Osteoblast (primary cell): ENCODE measurements around the gene KRT82. TPM values are rescaled to one million over a fixed set of nuclear protein-coding genes. Genes with fewer than 3 reads are reported as not detected.

Source experiments
- DNase-seq: peaks from one replicate; pipeline ENCODE4 v3.0.0; 2011; ENCODE audit warnings: low spot score, mixed read lengths; ENCODE audit not compliant: insufficient read length; ENCODE audit errors: missing footprints
- H2AFZ ChIP-seq: 2 replicates; pipeline ENCODE4 v1.6.0; 2011; ENCODE audit warnings: mild to moderate bottlenecking, low read length
- H3K27ac ChIP-seq: 2 replicates; pipeline ENCODE4 v1.5.1; 2011; ENCODE audit warnings: mild to moderate bottlenecking, low read depth, low read length, moderate library complexity
- H3K27me3 ChIP-seq: 2 replicates; pipeline ENCODE4 v1.6.0; 2012; ENCODE audit warnings: mild to moderate bottlenecking, control low read depth, inconsistent platforms, low read length, moderate library complexity; ENCODE audit not compliant: insufficient read depth
- H3K36me3 ChIP-seq: 2 replicates; pipeline ENCODE4 v1.5.1; 2011; ENCODE audit warnings: mild to moderate bottlenecking, low read length, control low read depth, moderate library complexity; ENCODE audit not compliant: insufficient read depth
- H3K4me1 ChIP-seq: 2 replicates; pipeline ENCODE4 v1.5.1; 2011; ENCODE audit warnings: mild to moderate bottlenecking, low read length, control low read depth, moderate library complexity; ENCODE audit not compliant: insufficient read depth
- H3K4me2 ChIP-seq: 2 replicates; pipeline ENCODE4 v1.6.0; 2011; ENCODE audit warnings: mild to moderate bottlenecking, low read length; ENCODE audit not compliant: insufficient read depth
- H3K4me3 ChIP-seq: fragments of 200-600 bp; sonication (generic); 3 replicates; pipeline ENCODE4 v1.5.1; 2012; ENCODE audit warnings: mild to moderate bottlenecking, low read length, inconsistent platforms; ENCODE audit not compliant: insufficient read depth
- H3K79me2 ChIP-seq: 2 replicates; pipeline ENCODE4 v1.6.0; 2012; ENCODE audit warnings: mild to moderate bottlenecking, low read length, control low read depth, inconsistent platforms; ENCODE audit not compliant: insufficient read depth
- H3K9me3 ChIP-seq: 2 replicates; pipeline ENCODE4 v1.5.1; 2011; ENCODE audit warnings: low read depth, low read length, control low read depth
- H4K20me1 ChIP-seq: 2 replicates; pipeline ENCODE4 v1.6.0; 2012; ENCODE audit warnings: mild to moderate bottlenecking, low read length, control low read depth; ENCODE audit not compliant: insufficient read depth
- total RNA-seq: library from RNA; depleted of rRNA; stranded (reverse); fragments of >200 nt; gene quantifications from 2 replicates; pipeline ENCODE4 v1.2.3, GENCODE V29; 2012
- TF ChIP-seq, protein P1 (sequence below): IDR thresholded peaks from 2 replicates; pipeline ENCODE4 v1.5.1; 2011; ENCODE audit warnings: mild to moderate bottlenecking, low read depth, low read length, moderate library complexity; ENCODE audit errors: extremely low read depth

KRT82 gene
- total RNA-seq, 1 donor: not detected

DNA sequence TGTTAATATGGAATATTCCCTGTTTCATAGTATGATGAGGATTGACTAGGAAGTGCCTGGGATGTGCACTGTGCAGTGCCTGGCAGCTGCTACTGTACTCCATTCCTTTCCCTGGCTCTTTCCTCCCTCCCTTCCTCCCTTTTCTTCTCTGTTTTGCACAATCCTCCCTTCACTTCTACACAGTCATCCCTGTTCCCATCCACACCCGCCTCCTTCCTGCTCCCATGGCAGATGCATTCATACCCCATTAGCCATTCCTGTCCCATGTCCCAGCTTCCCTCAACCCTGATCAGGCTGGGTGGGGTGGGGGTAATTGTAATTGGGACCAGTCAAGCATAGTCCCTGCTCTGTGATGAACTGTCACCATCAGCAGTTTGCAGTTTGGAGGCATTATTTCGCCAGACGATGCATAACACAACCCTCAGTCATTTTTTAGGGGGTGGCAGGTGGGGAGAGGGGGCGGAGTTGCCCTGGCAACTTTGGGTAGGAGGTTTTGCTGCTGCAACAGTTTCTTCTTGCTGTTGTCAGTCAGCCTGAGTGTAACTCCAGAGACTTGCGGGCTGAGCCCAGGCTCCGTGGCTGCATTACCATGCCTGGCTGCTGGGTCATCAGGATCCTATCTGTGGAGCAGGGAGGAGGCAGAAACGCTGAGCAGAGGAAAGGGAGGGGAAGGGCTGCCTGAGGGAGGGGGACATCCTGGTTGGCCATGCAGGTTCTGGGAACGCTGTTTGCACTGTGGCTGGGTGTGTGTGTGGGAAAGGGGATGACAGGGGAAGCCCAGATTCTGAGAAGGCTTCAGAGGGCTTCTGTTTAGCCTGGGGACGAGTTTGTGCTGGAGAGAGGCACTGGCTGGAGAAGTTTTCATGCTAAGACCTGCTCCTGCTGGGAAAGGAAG lies 16.6 kb downstream of the KRT82 start:
- peak overlapping the region; percentile 55 for H3K4me2 ChIP-seq
- H3K79me2 ChIP-seq: no peaks in the 10 kb centered on the region
- H3K9me3 ChIP-seq: no peaks in the 10 kb centered on the region
- H3K27ac ChIP-seq: no peak overlapping the region
- peak overlapping the region; percentile 58 for H2AFZ ChIP-seq
- peaks cover 52% of the 10 kb centered on the region for H3K27me3 ChIP-seq
- peaks cover 7% of the 10 kb centered on the region for H3K4me1 ChIP-seq
- DNase-seq: peak; percentile 87
- H3K4me3 ChIP-seq: no peak overlapping the region
- TF ChIP-seq, protein P1, sequence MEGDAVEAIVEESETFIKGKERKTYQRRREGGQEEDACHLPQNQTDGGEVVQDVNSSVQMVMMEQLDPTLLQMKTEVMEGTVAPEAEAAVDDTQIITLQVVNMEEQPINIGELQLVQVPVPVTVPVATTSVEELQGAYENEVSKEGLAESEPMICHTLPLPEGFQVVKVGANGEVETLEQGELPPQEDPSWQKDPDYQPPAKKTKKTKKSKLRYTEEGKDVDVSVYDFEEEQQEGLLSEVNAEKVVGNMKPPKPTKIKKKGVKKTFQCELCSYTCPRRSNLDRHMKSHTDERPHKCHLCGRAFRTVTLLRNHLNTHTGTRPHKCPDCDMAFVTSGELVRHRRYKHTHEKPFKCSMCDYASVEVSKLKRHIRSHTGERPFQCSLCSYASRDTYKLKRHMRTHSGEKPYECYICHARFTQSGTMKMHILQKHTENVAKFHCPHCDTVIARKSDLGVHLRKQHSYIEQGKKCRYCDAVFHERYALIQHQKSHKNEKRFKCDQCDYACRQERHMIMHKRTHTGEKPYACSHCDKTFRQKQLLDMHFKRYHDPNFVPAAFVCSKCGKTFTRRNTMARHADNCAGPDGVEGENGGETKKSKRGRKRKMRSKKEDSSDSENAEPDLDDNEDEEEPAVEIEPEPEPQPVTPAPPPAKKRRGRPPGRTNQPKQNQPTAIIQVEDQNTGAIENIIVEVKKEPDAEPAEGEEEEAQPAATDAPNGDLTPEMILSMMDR: no peak
- H3K36me3 ChIP-seq: no peaks in the 10 kb centered on the region
- no peaks in the 10 kb centered on the region for H4K20me1 ChIP-seq

GRCh38 chr12:52387859-52388258 lies 18.3 kb downstream of the KRT82 start:
- peaks cover 52% of the 10 kb centered on the region for H3K27me3 ChIP-seq
- H3K4me3 ChIP-seq: no peak overlapping the region
- no peak for DNase-seq
- no peaks in the 10 kb centered on the region for H3K9me3 ChIP-seq
- H3K79me2 ChIP-seq: no peaks in the 10 kb centered on the region
- H3K36me3 ChIP-seq: no peaks in the 10 kb centered on the region
- no peaks in the 10 kb centered on the region for H4K20me1 ChIP-seq
- H3K4me1 ChIP-seq: peaks cover 7% of the 10 kb centered on the region
- no peak overlapping the region for H2AFZ ChIP-seq
- TF ChIP-seq, protein P1: no peak
- no peak overlapping the region for H3K4me2 ChIP-seq
- H3K27ac ChIP-seq: no peak overlapping the region

- TF ChIP-seq, protein P1: no peak
- Histone ChIP-seq H3K4me3 (no peak within 1 kb of the TSS), H2AFZ (no peak within 1 kb of the TSS), H3K36me3 (no peaks in the 10 kb centered on the region), H4K20me1 (no peaks in the 10 kb centered on the region), H3K27ac (no peak within 1 kb of the TSS), H3K27me3 (peaks cover 62% of the 10 kb centered on the region), H3K4me1 (peaks cover 7% of the 10 kb centered on the region), H3K9me3 (no peaks in the 10 kb centered on the region), H3K79me2 (no peaks in the 10 kb centered on the region), H3K4me2 (no peak within 1 kb of the TSS)
- peak; percentile 10 for DNase-seq
These were observed 20.9 kb downstream of the KRT82 start, which contains the start of gene KRT84 for GRCh38 chr12:52385226-52385702. TSS of gene KRT84 (minus strand) at chr12:52385652. CDS start at chr12:52385585, 67 bp downstream.

DNA sequence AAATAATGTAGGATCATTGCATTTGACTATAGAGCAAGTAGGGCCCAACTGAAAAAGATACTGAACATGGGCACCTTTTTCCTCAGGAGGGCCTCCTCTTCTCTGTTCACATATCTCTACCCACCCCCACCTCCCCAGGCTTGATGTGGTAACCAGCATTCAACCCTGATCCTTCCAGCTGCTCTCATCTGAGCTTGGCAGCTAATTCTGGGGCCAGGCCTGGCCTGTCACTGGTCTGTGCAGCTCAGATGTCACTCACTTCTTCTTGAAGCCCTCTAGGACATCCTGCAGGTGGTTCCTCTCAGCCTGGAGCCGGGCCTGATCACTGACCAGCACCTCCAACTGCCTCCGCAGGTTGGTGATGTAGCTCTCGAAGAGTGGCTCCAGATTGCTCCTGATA lies 22.8 kb downstream of the KRT82 start:
- no peaks in the 10 kb centered on the region for H3K9me3 ChIP-seq
- H3K36me3 ChIP-seq: no peaks in the 10 kb centered on the region
- no peaks in the 10 kb centered on the region for H3K4me1 ChIP-seq
- peaks cover 59% of the 10 kb centered on the region for H3K27me3 ChIP-seq
- no peak overlapping the region for H3K4me2 ChIP-seq
- no peak overlapping the region for H3K4me3 ChIP-seq
- no peak overlapping the region for H2AFZ ChIP-seq
- H4K20me1 ChIP-seq: no peaks in the 10 kb centered on the region
- H3K79me2 ChIP-seq: no peaks in the 10 kb centered on the region
- DNase-seq: peak; percentile 46
- H3K27ac ChIP-seq: no peak overlapping the region
- TF ChIP-seq, protein P1: no peak
